A549 (cell line): ENCODE results near the gene TP73. TPM values are rescaled to one million over a fixed set of nuclear protein-coding genes. Genes with fewer than 3 reads are reported as not detected.
A peak's percentile ranks its signal among the peaks of the same experiment; 100 is the strongest.

Experiments
- ATAC-seq, 2 experiments: fragments of 200-7000 bp in 1 of 2; fragments of >200 bp in 1 of 2; cut with Nextera tagmentation in 1 of 2; cut with Tn5 transposase in 1 of 2; 3 replicates each; pipeline versions ENCODE4 v1.8.0 to v1.9.1; 2018 to 2020; ENCODE audit warnings: mild to moderate bottlenecking in 1 of 2, moderate library complexity in 1 of 2
- CTCF ChIA-PET: fragments of 300-600 bp; sonication (Branson Sonifier 250); formaldehyde crosslinking; extraction: SDS; loops from one replicate; lab custom pipeline; 2021; ENCODE audit warnings: antibody characterized with exemption, inconsistent platforms; lab: Yijun Ruan, JAX
- POLR2A ChIA-PET: fragments of 350-600 bp; formaldehyde crosslinking; extraction: SDS; loops from one replicate; lab custom pipeline; 2021; ENCODE audit warnings: antibody characterized with exemption, inconsistent platforms; lab: Yijun Ruan, JAX
- DNase-seq, 2 experiments: peaks; one replicate each; pipeline versions ENCODE4 v3.0.0 to v3.0.0-alpha.2; 2011 to 2016; ENCODE audit warnings: low read depth in 1 of 2, low spot score in 1 of 2
- FAIRE-seq: peaks from 2 replicates; lab custom pipeline; 2011; peaks lifted over from hg19 to GRCh38; lab: Jason Lieb, UNC
- H3K27ac ChIP-seq, 2 experiments: fragments of >200 bp; sonication (Bioruptor Twin); formaldehyde crosslinking; 3 replicates each; pipeline ENCODE4 v1.5.1; 2016 to 2017
- H3K4me1 ChIP-seq: fragments of >200 bp; sonication (Bioruptor Twin); formaldehyde crosslinking; 3 replicates; pipeline ENCODE4 v1.6.1; 2016
- H3K4me2 ChIP-seq: fragments of >200 bp; sonication (Bioruptor Twin); formaldehyde crosslinking; 3 replicates; pipeline ENCODE4 v1.6.1; 2016
- H3K4me3 ChIP-seq: fragments of >200 bp; sonication (Bioruptor Twin); formaldehyde crosslinking; 3 replicates; pipeline ENCODE4 v1.5.1; 2016
- H3K9me3 ChIP-seq: fragments of >200 bp; sonication (Bioruptor Twin); formaldehyde crosslinking; 3 replicates; pipeline ENCODE4 v1.6.1; 2016
- CEBPB ChIP-seq, 2 experiments: fragments of >200 bp in 1 of 2; sonication (Bioruptor Twin) in 1 of 2; formaldehyde crosslinking in 1 of 2; IDR thresholded peaks; 2 replicates each; pipeline ENCODE4 v1.6.1; 2012 to 2016
- CHD2 ChIP-seq: fragments of 150-350 bp; IDR thresholded peaks from 2 replicates; pipeline ENCODE4 v1.6.1; 2014; ENCODE audit warnings: low read length; ENCODE audit not compliant: partially characterized antibody
- CHD4 ChIP-seq: fragments of 200-600 bp; sonication (generic); IDR thresholded peaks from 2 replicates; pipeline ENCODE4 v1.6.1; 2016; ENCODE audit warnings: antibody characterized with exemption, mild to moderate bottlenecking, borderline replicate concordance
- EHF ChIP-seq: fragments of 250-450 bp; sonication (Bioruptor Pico); IDR thresholded peaks from 2 replicates; pipeline ENCODE4 v1.5.0; 2020; ENCODE audit warnings: mild to moderate bottlenecking
- FOSB ChIP-seq: fragments of 250-450 bp; sonication (Bioruptor Pico); IDR thresholded peaks from 2 replicates; pipeline ENCODE4 v1.5.0; 2020; ENCODE audit warnings: mild to moderate bottlenecking, moderate library complexity
- FOSL2 ChIP-seq, 2 experiments: fragments of 450-650 bp in 1 of 2; fragments of >200 bp in 1 of 2; sonication (Bioruptor Twin) in 1 of 2; formaldehyde crosslinking; IDR thresholded peaks; 2 replicates each; pipeline versions ENCODE4 v1.5.0 to v1.6.1; 2016 to 2020; ENCODE audit warnings: mild to moderate bottlenecking in 1 of 2, moderate library complexity in 1 of 2
- GATA3 ChIP-seq: IDR thresholded peaks from 2 replicates; pipeline ENCODE4 v1.6.1; 2012; ENCODE audit warnings: borderline replicate concordance
- HOXB5 ChIP-seq: fragments of 250-450 bp; sonication (Bioruptor Pico); IDR thresholded peaks from 2 replicates; pipeline ENCODE4 v1.5.0; 2020; ENCODE audit warnings: mild to moderate bottlenecking, moderate library complexity
- MAZ ChIP-seq: fragments of 150-350 bp; IDR thresholded peaks from 2 replicates; pipeline ENCODE4 v1.6.1; 2014; ENCODE audit warnings: antibody characterized with exemption, low read depth, low read length, borderline replicate concordance
- NFE2L2 ChIP-seq: fragments of 150-350 bp; conservative IDR thresholded peaks from 2 replicates; pipeline ENCODE4 v1.6.1; 2014; ENCODE audit warnings: low read length
- NR3C1 ChIP-seq: fragments of >200 bp; sonication (Bioruptor Twin); formaldehyde crosslinking; IDR thresholded peaks from 3 replicates; pipeline ENCODE4 v1.6.1; 2017
- ZFP36 ChIP-seq: fragments of 450-650 bp; IDR thresholded peaks from 2 replicates; pipeline ENCODE4 v1.6.1; 2014; ENCODE audit warnings: borderline replicate concordance; ENCODE audit not compliant: partially characterized antibody
- ZNF302 ChIP-seq: fragments of 250-450 bp; sonication (Bioruptor Pico); IDR thresholded peaks from 2 replicates; pipeline ENCODE4 v1.9.0; 2021; ENCODE audit warnings: inconsistent platforms, mild to moderate bottlenecking, moderate library complexity
- ZSCAN20 ChIP-seq: fragments of 250-450 bp; sonication (Bioruptor Pico); IDR thresholded peaks from 2 replicates; pipeline ENCODE4 v1.8.0; 2022; ENCODE audit warnings: mild to moderate bottlenecking, moderate library complexity
- WGBS: methylation state at CpG from one replicate; pipeline ENCODE4 v1.1.6; 2017; ENCODE audit errors: missing lambda C conversion rate; 5-methylcytosine and 5-hydroxymethylcytosine counted together
- polyA plus RNA-seq, 4 experiments: library from polyadenylated mRNA; depleted of rRNA in 3 of 4; stranded (reverse); fragments of >200 nt; fragmentation: RNase III in 1 of 4; extraction: RNeasy Plus Mini Kit Qiagen cat#74134 plus additional on column Dnase treatment in 1 of 4; gene quantifications; 2 replicates in 3 of 4; 3 replicates in 1 of 4; pipeline ENCODE4 v1.2.3, GENCODE V29; 2011 to 2017
- TF ChIP-seq, protein P1 (sequence below): IDR thresholded peaks from 2 replicates; pipeline ENCODE4 v1.6.1; 2012
- TF ChIP-seq, protein P2 (sequence below): IDR thresholded peaks from 2 replicates; pipeline ENCODE4 v1.6.1; 2012; ENCODE audit warnings: low read depth, borderline replicate concordance
- TF ChIP-seq, protein P3 (sequence below): fragments of 250-450 bp; sonication (Bioruptor Pico); IDR thresholded peaks from 2 replicates; pipeline ENCODE4 v1.5.0; 2021; ENCODE audit warnings: mild to moderate bottlenecking, moderate library complexity, borderline replicate concordance
- TF ChIP-seq, protein P4 (sequence below): fragments of 450-650 bp; IDR thresholded peaks from 2 replicates; pipeline ENCODE4 v1.6.1; 2014; ENCODE audit warnings: antibody characterized with exemption
- TF ChIP-seq, protein P5 (sequence below): IDR thresholded peaks from 2 replicates; pipeline ENCODE4 v1.6.1; 2012

TP73 gene
- polyA plus RNA-seq, 2 of the 4 experiments (the other 2 are of a cell fraction): 0.01 to 0.25 TPM

DNA sequence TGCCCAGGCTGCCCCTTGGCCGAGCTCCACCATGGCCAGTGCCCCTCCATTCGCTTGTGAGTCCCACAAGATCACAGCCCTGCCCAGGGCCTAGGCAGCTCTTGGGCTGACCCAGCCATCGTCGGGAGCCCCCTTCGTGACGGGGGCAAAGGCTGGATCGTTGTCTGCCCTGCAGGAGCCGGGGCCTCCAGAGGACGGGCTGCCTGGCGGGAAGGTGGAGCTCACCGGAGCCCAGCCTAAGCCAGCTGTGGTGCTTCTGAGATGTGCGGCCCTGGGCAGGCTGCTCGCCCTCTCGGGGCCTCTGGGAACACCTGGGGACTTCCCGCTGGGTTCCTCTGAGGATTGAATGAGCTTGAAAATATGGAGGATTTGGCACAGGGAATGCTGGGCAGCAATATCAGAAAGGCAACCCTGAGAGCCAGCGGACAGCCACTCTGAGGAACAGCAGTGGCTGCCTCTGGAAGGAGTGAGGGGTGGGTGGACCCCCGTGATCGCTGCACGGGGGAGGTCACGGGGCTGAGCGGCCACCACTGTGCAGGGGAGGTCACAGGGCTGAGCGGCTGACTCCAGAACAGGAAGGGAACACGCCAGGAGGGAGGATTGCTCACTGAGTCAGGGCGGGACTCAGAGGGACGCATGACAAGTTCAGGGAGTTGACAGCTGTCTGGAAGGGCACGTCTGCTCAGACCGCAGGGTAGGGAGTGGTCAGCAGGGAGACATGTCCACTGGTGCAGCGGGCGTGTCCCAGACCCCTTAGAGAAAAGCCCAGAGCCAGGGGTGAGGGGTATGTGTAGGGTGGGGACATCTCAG is 19.3 kb downstream of the TP73 start:
- Histone ChIP-seq H3K4me1 (peaks cover 10% of the 10 kb centered on the region), H3K4me3 (no peak overlapping the region), H3K27ac (no peak overlapping the region), H3K9me3 (no peaks in the 10 kb centered on the region), H3K4me2 (no peak overlapping the region)
- DNase-seq (no peak), ATAC-seq (peak in 1 of 2 experiments; percentile 12; a peak in 1 of 6 replicates), FAIRE-seq (no peak)
- CTCF ChIA-PET: interaction anchor here (1.1 kb wide), 1 partner anchor 53 kb away, joined by 4 read pairs; no protein-coding TSS in a partner anchor
- TF ChIP-seq CEBPB (IDR thresholded peaks at IDR 0.05) (no peak), MAZ (no peak), NR3C1 (no peak), ZFP36 (no peak), EHF (CRISPR knock-in tag) (no peak)
- TF ChIP-seq, protein P1, sequence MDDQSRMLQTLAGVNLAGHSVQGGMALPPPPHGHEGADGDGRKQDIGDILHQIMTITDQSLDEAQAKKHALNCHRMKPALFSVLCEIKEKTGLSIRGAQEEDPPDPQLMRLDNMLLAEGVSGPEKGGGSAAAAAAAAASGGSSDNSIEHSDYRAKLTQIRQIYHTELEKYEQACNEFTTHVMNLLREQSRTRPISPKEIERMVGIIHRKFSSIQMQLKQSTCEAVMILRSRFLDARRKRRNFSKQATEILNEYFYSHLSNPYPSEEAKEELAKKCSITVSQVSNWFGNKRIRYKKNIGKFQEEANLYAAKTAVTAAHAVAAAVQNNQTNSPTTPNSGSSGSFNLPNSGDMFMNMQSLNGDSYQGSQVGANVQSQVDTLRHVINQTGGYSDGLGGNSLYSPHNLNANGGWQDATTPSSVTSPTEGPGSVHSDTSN: no peak
- TF ChIP-seq, all 56 proteins: peak for 0
- POLR2A ChIA-PET: no interaction called here
- WGBS: 46% methylated on average over 11 of the region's 29 CpGs

DNA sequence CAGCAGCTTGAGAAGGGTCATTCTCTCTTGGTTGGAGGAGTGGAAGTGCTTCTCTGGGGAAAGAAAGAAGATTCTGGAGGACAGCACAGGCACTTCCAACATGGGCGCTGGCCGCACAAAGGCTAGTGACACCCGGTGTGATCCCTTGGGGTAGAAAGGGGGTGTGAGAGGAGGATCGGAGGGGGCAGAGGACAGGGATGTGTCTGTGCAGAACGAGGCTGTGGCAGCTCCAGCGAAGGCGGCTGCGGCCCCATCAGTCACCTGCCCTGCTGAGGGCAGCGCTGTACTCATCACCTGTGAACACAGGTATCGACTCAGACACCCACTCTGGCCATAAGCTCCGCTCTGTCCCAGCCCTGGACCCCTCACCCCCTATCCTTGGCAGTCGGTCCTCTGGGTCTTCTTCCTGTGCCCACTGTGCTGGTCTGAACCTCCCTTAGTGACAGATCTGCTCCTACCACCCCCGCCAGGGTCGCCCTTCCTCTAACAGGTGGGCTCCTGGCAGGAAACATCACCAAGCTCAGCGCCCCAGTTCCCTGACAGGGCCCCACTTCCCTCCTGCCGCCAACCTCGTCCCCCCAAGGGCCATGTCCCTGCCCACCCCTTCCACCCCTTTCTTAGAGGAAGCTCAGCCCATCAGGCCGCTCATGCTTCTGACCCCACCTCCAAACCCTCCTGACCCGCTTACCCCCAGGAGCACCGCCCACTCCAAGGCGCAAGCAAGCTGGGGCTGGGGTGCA is 20.1 kb downstream of the TP73 start:
- CTCF ChIA-PET: interaction anchor here (0.6 kb wide), 1 partner anchor 57 kb away, joined by 3 read pairs; no protein-coding TSS in a partner anchor
- Histone ChIP-seq H3K4me2 (no peak overlapping the region), H3K27ac (no peak overlapping the region), H3K4me3 (no peak overlapping the region), H3K4me1 (peaks cover 10% of the 10 kb centered on the region), H3K9me3 (no peaks in the 10 kb centered on the region)
- ATAC-seq: no peak
- no peak for DNase-seq
- TF ChIP-seq ZFP36: no peak
- no peak for TF ChIP-seq MAZ
- TF ChIP-seq, protein P2, sequence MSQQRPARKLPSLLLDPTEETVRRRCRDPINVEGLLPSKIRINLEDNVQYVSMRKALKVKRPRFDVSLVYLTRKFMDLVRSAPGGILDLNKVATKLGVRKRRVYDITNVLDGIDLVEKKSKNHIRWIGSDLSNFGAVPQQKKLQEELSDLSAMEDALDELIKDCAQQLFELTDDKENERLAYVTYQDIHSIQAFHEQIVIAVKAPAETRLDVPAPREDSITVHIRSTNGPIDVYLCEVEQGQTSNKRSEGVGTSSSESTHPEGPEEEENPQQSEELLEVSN: no peak
- no peak for TF ChIP-seq CHD4
- TF ChIP-seq, protein P3, sequence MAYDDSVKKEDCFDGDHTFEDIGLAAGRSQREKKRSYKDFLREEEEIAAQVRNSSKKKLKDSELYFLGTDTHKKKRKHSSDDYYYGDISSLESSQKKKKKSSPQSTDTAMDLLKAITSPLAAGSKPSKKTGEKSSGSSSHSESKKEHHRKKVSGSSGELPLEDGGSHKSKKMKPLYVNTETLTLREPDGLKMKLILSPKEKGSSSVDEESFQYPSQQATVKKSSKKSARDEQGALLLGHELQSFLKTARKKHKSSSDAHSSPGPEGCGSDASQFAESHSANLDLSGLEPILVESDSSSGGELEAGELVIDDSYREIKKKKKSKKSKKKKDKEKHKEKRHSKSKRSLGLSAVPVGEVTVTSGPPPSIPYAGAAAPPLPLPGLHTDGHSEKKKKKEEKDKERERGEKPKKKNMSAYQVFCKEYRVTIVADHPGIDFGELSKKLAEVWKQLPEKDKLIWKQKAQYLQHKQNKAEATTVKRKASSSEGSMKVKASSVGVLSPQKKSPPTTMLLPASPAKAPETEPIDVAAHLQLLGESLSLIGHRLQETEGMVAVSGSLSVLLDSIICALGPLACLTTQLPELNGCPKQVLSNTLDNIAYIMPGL: no peak
- TF ChIP-seq ZSCAN20 (CRISPR knock-in tag): no peak
- TF ChIP-seq, protein P4, sequence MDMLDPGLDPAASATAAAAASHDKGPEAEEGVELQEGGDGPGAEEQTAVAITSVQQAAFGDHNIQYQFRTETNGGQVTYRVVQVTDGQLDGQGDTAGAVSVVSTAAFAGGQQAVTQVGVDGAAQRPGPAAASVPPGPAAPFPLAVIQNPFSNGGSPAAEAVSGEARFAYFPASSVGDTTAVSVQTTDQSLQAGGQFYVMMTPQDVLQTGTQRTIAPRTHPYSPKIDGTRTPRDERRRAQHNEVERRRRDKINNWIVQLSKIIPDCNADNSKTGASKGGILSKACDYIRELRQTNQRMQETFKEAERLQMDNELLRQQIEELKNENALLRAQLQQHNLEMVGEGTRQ: no peak
- no peak for TF ChIP-seq ZNF302 (CRISPR knock-in tag)
- TF ChIP-seq, protein P5, sequence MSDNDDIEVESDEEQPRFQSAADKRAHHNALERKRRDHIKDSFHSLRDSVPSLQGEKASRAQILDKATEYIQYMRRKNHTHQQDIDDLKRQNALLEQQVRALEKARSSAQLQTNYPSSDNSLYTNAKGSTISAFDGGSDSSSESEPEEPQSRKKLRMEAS: no peak
- TF ChIP-seq FOSL2 (IDR thresholded peaks at IDR 0.05): no peak
- TF ChIP-seq FOSL2 (CRISPR knock-in tag; IDR thresholded peaks at IDR 0.05): no peak
- no peak for TF ChIP-seq NFE2L2
- TF ChIP-seq, all 56 proteins: peak for 0
- POLR2A ChIA-PET: no interaction called here
- FAIRE-seq: no peak
- 62% methylated on average over 16 of the region's 21 CpGs for WGBS

DNA sequence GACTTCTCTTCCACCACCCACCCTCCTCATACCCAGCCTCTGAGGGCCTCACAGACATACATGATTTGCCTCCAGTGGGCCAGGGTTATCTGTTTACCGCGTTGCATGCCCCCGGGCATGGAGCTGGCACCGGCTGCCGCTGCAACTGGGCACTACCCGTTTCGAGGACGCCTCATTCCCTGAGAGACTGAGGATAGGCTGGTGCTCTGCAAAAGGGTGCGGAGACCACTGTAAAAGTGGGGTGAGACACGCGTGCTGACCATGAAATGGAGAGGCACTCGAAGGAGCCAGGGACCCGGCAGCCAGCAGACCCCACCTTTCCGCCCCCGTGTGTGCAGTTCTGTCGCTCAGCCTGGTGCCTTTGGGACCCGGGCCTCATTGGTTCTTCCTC is 20.6 kb downstream of the TP73 start:
- POLR2A ChIA-PET: no interaction called here
- H3K4me2 ChIP-seq: no peak overlapping the region
- TF ChIP-seq HOXB5 (no peak), FOSB (CRISPR knock-in tag) (no peak), FOSL2 (IDR thresholded peaks at IDR 0.05) (no peak), FOSL2 (CRISPR knock-in tag; IDR thresholded peaks at IDR 0.05) (no peak), GATA3 (no peak), CHD2 (no peak)
- TF ChIP-seq, protein P1: no peak
- DNase-seq (no peak), ATAC-seq (no peak), FAIRE-seq (no peak)
- no peak overlapping the region for H3K27ac ChIP-seq
- CTCF ChIA-PET: interaction anchor here (0.6 kb wide), 1 partner anchor 58 kb away, joined by 3 read pairs; no protein-coding TSS in a partner anchor
- 70% methylated on average over 11 of the region's 17 CpGs for WGBS
- H3K4me1 ChIP-seq: peaks cover 10% of the 10 kb centered on the region
- H3K4me3 ChIP-seq: no peak overlapping the region
- no peaks in the 10 kb centered on the region for H3K9me3 ChIP-seq
